Left ventricle myocardium superior (tissue), 1 donor: Measurements from ENCODE around the gene SLCO4A1. TPM values are rescaled to one million over a fixed set of nuclear protein-coding genes. Genes with fewer than 3 reads are reported as not detected.
A peak's percentile ranks its signal among the peaks of the same experiment; 100 is the strongest.

Experiments
- ATAC-seq: fragments of 200-7000 bp; cut with Tn5 transposase; one replicate; pipeline ENCODE4 v1.9.1; 2020; ENCODE audit warnings: mild to moderate bottlenecking, moderate library complexity
- DNase-seq: peaks from one replicate; pipeline ENCODE4 v3.0.0-alpha.2; 2020
- intact Hi-C: fragments of 100-400 bp; cut with micrococcal nuclease; formaldehyde crosslinking; loops from one replicate; pipeline ENCODE4 v1.11.0; 2022
- total RNA-seq: library from RNA; stranded (reverse); fragmentation: NEBNext Ultra II Directional; extraction: Animal tissue kit (Norgen Biotek cat#: 25700); gene quantifications from one replicate; pipeline ENCODE4 v1.2.1, GENCODE V29; 2021
- donor health status: DM: no; HTN: yes; CAD: no; lungs with severe emphysema.

Gene SLCO4A1
- total RNA-seq, 1 donor from 2014 or later, result 9.4 TPM

DNA sequence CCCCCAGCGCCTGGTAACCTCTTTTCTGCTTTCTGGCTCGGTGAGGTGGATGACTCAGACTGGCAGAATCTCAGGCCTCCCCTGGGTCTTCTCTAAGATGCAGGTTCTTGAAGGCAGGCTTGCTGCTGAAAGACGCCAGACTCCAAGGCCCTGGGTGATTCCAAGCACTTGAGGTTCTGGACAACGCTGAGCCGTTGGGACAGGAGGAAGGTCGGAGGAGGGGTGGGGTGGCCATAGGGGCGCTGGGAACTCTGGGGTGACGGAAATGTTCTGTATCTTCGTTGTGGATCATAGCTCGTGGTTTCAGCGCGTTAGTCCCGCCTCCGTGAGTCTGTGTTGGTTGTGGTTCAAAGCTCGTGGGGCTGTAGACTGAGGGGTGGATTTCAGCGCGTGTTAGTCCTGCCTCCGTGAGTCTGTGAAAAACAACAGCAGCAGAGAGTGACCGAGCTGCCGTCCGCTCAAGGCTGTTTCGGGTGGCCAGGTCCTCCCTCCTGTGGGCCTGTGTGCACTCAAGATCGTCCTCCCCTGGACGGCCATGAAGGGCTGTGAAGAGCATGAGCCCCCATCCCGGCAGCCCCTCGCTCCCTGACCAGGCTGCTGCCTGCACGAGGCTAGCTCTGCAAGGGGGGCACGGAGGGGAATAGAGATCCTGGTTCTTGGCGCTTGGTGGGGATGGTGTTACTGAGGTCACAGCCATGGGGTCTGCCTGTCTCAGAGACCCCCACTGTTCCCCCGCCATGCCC lies 74.1 kb downstream of the SLCO4A1 start:
- peak; percentile 17 for DNase-seq
- intact Hi-C loops, result no loop called here
- no peak for ATAC-seq

GRCh38 chr20:62716941-62717310 lies 74.6 kb downstream of the SLCO4A1 start:
- intact Hi-C loops, result no loop called here
- DNase-seq (no peak), ATAC-seq (no peak)

DNA sequence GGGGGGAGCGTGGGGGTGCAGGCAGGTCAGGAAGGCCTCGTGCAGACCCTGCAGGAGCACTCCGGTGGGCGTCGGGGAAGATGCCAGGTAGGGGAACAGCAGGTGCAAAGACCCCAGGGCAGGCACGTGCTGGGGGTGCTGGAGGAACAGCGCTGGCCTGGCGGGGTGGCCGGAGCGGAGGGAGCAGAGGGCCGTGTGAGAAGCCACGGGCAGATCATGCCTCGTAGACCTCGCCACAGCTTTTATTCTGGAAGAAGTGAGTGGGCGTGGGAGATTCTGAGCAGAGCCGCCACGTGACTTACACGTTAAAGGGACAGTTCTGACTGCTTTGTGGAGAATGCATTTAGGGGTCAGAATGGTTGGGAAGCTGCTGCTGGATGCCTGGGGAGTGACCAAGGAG lies 75.6 kb downstream of the SLCO4A1 start:
- ATAC-seq (no peak), DNase-seq (no peak)
- intact Hi-C loops, result no loop called here

DNA sequence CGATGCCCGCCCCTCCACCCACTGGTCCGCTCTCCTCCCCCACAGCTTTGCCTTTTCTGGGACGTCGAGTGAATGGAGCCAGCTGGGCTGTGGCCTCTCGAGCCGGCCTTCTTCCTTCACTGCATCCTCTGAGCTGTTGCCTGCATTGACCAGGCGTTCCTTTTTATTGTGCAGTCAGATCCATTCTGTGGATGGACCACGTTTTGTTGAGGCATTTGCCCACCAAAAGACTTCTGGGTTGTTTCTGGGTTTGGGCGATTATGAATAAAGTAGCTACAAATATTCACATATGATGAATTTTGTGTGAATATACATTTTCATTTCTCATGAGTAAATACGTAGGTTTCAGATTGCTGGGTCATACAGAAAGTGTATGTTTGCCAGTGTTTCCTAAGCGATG lies 76.2 kb downstream of the SLCO4A1 start:
- no peak for DNase-seq
- ATAC-seq, result no peak
- intact Hi-C loops, result no loop called here

GRCh38 chr20:62719250-62719935 lies 77.1 kb downstream of the SLCO4A1 start:
- DNase-seq, result no peak
- intact Hi-C loops, result no loop called here
- no peak for ATAC-seq

Other genes with a start within 250 kb of the SLCO4A1 start
- 19.1 TPM for gene CABLES2, start 235.2 kb upstream of the SLCO4A1 start, total RNA-seq
- gene RBBP8NL, start 215.0 kb upstream of the SLCO4A1 start, total RNA-seq, result not detected
- 18.1 TPM for gene GATA5, start 166.5 kb upstream of the SLCO4A1 start, total RNA-seq
- not detected for gene NTSR1, start 66.3 kb downstream of the SLCO4A1 start, total RNA-seq
- gene MRGBP, start 154.0 kb downstream of the SLCO4A1 start, total RNA-seq, result 11.1 TPM
- 21.0 TPM for gene OGFR, start 162.3 kb downstream of the SLCO4A1 start, total RNA-seq
- 2.9 TPM for gene COL9A3, start 174.5 kb downstream of the SLCO4A1 start, total RNA-seq
- gene TCFL5, start 219.3 kb downstream of the SLCO4A1 start, total RNA-seq, result 6.1 TPM